NB4 (cell line): ENCODE data around the gene ZNF236.

Source experiments
- DNase-seq: peaks from one replicate; pipeline ENCODE4 v3.0.0; 2010; ENCODE audit warnings: low read depth
- H3K4me3 ChIP-seq: one replicate; pipeline ENCODE4 v1.5.1; 2011; ENCODE audit warnings: mild to moderate bottlenecking, low read depth, low read length, moderate library complexity
- MYC ChIP-seq: IDR thresholded peaks from 2 replicates; pipeline ENCODE4 v1.6.1; 2011; ENCODE audit warnings: low read depth, low read length
- POLR2A ChIP-seq: IDR thresholded peaks from 2 replicates; pipeline ENCODE4 v1.6.1; 2011; ENCODE audit warnings: mild to moderate bottlenecking; ENCODE audit not compliant: insufficient read length; ENCODE audit errors: extremely low read depth
- TF ChIP-seq, protein P1 (sequence below): IDR thresholded peaks from one replicate; pipeline ENCODE4 v1.5.1; 2012; ENCODE audit warnings: low read depth, low read length
- TF ChIP-seq, protein P2 (sequence below): IDR thresholded peaks from 2 replicates; pipeline ENCODE4 v1.6.1; 2011; ENCODE audit warnings: low read depth, low read length

Gene ZNF236

DNA sequence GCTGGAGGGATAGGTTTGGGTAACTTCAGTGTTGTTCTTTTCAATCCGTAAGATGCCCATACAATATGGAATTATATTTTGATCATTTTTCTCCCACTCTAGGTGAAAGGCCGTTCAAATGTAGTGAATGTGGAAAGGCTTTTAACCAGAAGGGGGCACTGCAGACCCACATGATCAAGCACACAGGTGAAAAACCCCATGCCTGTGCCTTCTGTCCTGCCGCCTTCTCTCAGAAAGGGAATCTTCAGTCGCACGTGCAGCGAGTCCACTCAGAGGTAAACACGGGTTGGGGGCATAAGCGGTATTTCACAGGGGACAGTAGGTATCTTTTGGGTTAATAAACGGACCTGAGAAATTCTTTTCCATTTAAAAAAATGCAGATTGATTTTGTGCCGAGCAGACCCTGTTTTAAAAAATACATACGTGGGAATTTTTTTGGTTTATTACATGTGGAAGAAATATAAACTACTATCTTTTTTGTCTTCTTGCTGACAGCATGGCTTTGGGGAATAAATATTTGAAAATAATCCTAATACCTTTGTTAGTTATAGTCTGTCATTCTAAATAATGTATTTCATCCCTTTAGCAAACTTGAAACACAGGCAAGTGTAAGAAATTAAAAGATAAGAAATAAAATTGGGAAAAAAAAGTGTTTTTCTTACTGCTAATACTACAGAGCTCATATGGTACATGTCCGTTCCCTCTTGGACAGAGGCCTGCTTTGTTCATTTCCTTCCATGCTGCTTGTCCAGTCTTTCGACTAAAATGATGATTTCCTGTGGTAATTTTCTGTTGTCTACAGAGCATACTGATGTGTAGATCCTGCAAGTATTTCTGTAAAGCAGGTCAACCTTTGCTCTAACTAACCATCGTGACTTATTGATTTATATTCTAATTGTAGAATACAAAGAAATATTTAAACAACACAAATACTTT, 53.3 kb downstream of the ZNF236 start:
- peak; percentile 62 for DNase-seq
- no peak overlapping the region for H3K4me3 ChIP-seq
- TF ChIP-seq, protein P1, sequence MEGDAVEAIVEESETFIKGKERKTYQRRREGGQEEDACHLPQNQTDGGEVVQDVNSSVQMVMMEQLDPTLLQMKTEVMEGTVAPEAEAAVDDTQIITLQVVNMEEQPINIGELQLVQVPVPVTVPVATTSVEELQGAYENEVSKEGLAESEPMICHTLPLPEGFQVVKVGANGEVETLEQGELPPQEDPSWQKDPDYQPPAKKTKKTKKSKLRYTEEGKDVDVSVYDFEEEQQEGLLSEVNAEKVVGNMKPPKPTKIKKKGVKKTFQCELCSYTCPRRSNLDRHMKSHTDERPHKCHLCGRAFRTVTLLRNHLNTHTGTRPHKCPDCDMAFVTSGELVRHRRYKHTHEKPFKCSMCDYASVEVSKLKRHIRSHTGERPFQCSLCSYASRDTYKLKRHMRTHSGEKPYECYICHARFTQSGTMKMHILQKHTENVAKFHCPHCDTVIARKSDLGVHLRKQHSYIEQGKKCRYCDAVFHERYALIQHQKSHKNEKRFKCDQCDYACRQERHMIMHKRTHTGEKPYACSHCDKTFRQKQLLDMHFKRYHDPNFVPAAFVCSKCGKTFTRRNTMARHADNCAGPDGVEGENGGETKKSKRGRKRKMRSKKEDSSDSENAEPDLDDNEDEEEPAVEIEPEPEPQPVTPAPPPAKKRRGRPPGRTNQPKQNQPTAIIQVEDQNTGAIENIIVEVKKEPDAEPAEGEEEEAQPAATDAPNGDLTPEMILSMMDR: peak; percentile 57
- TF ChIP-seq POLR2A (no peak), MYC (no peak)
- TF ChIP-seq, protein P2, sequence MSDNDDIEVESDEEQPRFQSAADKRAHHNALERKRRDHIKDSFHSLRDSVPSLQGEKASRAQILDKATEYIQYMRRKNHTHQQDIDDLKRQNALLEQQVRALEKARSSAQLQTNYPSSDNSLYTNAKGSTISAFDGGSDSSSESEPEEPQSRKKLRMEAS: no peak

DNA sequence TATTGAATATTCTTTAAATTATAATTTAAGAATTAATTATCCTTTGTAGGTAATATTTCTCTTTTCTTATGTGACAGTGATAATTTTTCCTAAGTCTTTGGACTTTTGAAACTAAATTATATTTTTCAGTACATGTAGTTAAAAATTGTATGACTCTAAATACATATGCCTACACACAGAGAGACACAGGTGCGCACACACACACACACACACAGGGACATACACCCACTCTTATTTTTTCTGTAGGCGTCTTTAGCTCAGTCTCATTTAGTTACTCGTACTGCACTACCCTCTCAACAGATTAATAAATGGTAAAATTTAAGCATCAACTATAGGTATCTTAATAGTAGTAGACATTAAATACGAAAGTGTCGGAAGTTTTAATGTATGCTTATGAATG, 56.1 kb downstream of the ZNF236 start:
- DNase-seq: no peak
- H3K4me3 ChIP-seq: no peak overlapping the region
- TF ChIP-seq, protein P1: no peak
- TF ChIP-seq MYC: no peak
- TF ChIP-seq, protein P2: no peak
- no peak for TF ChIP-seq POLR2A

DNA sequence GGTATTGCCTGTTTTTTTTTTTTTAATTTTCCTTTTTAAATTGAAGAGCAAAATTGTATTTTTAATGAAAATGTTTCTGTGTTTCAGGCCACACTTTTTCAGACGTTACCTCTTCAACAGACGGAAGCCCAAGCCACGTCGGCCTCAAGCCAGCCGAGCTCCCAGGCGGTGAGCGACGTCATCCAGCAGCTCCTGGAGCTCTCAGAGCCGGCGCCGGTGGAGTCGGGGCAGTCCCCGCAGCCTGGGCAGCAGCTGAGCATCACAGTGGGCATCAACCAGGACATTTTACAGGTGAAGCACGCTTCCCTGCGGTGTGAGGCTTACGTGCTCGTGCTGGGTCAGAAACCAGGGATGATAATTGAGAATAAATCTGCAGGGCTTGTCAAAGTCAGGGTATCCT, 57.7 kb downstream of the ZNF236 start:
- H3K4me3 ChIP-seq: no peak overlapping the region
- TF ChIP-seq, protein P1: no peak
- TF ChIP-seq POLR2A (no peak), MYC (no peak)
- TF ChIP-seq, protein P2: no peak
- no peak for DNase-seq

DNA sequence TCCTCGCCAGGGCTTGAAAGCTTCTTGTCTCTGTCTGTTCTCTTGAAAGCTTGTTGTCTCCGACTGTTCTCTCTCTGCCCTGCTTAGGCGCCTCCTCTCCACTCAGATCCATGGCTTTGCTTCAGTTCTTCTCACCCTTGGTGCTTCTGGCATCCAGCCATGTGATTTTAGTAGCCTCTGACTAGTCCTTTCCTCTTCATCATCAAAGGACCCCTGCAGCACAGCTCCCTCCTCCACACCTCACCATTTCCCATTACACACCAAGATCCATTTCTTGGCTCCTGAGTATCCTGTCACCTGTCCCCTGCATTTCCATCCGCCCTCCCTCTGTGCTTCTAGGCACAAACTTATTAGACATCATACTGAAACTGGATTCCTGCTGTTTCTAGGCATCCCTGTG, 59.4 kb downstream of the ZNF236 start:
- no peak overlapping the region for H3K4me3 ChIP-seq
- TF ChIP-seq, protein P1: no peak
- TF ChIP-seq, protein P2: no peak
- TF ChIP-seq POLR2A (no peak), MYC (no peak)
- no peak for DNase-seq

DNA sequence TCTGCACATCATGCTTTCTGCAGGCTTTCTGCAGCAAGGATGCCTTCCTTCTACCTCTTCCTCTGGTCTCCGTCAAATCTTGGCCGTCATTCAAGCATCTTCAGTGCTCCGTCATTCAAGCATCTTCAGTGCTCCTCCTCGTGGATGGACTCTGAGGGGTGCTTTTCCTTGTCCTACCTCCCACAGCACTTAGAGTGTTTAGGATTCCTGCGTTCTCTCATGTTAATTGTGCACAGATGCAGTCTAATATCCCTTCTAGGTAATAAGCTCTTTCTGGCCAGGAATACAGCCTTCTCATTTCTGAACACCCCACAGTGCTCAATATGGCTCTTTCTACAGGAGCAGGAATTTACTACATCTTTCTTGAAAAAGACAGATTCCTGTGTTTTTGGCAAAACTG, 59.8 kb downstream of the ZNF236 start:
- no peak for DNase-seq
- no peak for TF ChIP-seq POLR2A
- TF ChIP-seq, protein P2: no peak
- TF ChIP-seq, protein P1: no peak
- H3K4me3 ChIP-seq: no peak overlapping the region
